Lower lobe of right lung (tissue), 2 donors: Measurements from ENCODE around the gene CDON. TPM values are rescaled to one million over a fixed set of nuclear protein-coding genes. Genes with fewer than 3 reads are reported as not detected.

Experiments used
- ATAC-seq, 2 donors: fragments of 200-7000 bp; cut with Tn5 transposase; one replicate each; pipeline ENCODE4 v1.9.1; 2020 to 2022; ENCODE audit warnings: mild to moderate bottlenecking in 2 of 2, moderate library complexity in 2 of 2
- DNase-seq: peaks from one replicate; pipeline ENCODE4 v3.0.0-alpha.2; 2020
- H3K27ac ChIP-seq: fragments of 200-600 bp; one replicate; pipeline ENCODE4 v1.8.0; 2022
- H3K27me3 ChIP-seq: fragments of 200-600 bp; one replicate; pipeline ENCODE4 v1.8.0; 2022; ENCODE audit warnings: low read depth
- H3K36me3 ChIP-seq: fragments of 200-600 bp; one replicate; pipeline ENCODE4 v1.8.0; 2022; ENCODE audit warnings: mild to moderate bottlenecking
- H3K4me1 ChIP-seq: fragments of 200-600 bp; one replicate; pipeline ENCODE4 v1.8.0; 2022
- H3K4me3 ChIP-seq: fragments of 200-600 bp; one replicate; pipeline ENCODE4 v1.8.0; 2022; ENCODE audit warnings: mild to moderate bottlenecking
- H3K9me3 ChIP-seq: fragments of 200-600 bp; one replicate; pipeline ENCODE4 v1.8.0; 2022
- CTCF ChIP-seq: fragments of 200-600 bp; IDR thresholded peaks from one replicate; pipeline ENCODE4 v1.8.0; 2022; ENCODE audit warnings: antibody characterized with exemption, mild to moderate bottlenecking
- intact Hi-C: fragments of 100-400 bp; cut with DNase I; formaldehyde crosslinking; loops from one replicate; pipeline ENCODE4 v1.11.0; 2022
- total RNA-seq: library from RNA; stranded (reverse); fragmentation: NEBNext Ultra II Directional; extraction: Animal tissue kit (Norgen Biotek cat#: 25700); gene quantifications from one replicate; pipeline ENCODE4 v1.2.1, GENCODE V29; 2021
- donor health status: DM: no; HTN: yes; CAD: no; lungs with severe emphysema.

The CDON gene
- total RNA-seq, 1 donor from 2014 or later: 18.5 TPM

DNA sequence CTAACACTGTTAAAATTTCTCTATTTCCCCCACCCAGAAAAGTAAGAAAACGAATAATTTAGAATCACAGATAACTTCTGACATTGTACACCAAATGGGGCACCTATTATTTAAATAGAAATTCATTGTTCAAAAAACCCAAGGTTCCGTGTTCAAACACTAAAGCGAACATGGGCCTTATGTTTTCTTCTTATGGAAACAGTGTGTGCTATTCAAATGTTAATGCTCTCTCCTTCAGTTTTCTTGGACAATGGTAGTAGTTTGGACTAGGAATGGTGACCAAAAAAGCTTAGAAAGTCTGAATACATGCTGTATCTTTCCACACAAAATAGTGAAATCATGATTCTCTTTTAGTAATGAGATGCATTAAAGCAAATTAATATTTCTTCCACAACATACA lies 83.2 kb downstream of the CDON start:
- intact Hi-C loops: no loop called here
- DNase-seq (no peak), ATAC-seq (no peak)
- Histone ChIP-seq H3K36me3 (no peaks in the 10 kb centered on the region), H3K4me1 (no peaks in the 10 kb centered on the region), H3K27me3 (no peaks in the 10 kb centered on the region), H3K4me3 (no peak overlapping the region), H3K9me3 (no peaks in the 10 kb centered on the region), H3K27ac (no peak overlapping the region)
- TF ChIP-seq CTCF: no peak

DNA sequence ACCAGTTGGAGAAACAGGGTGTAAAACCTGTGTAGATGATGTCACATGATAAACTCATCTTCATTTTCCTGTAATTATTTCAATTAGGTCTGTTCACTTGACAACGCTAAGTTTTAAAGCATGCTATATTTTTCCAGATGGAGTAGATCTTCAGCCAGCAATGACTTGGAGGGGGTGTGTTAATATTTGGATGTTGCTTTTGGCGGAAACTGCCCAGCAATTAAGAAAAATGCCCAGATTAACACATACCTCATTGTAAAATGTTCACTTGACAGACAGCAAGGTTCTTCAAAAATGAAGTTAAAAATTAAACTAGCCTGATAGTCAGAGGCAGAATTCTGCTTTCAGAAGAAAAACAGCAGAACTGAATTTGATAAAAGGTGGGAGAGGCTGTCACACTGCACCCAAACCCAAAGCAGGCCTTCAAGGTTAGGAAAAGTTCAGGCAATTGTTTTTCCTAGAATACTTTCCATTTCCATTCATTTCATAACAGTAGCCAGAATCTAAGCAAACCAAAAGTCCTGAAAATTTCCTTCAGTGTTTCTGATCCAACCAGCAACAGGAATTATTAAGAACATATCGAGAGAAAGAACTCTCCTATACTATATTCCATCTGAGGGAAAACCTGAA lies 83.8 kb downstream of the CDON start:
- intact Hi-C loops: no loop called here
- H3K9me3 ChIP-seq: no peaks in the 10 kb centered on the region
- no peaks in the 10 kb centered on the region for H3K36me3 ChIP-seq
- H3K27ac ChIP-seq: no peak overlapping the region
- no peak overlapping the region for H3K4me3 ChIP-seq
- ATAC-seq (no peak), DNase-seq (no peak)
- H3K4me1 ChIP-seq: no peaks in the 10 kb centered on the region
- H3K27me3 ChIP-seq: no peaks in the 10 kb centered on the region
- no peak for TF ChIP-seq CTCF

GRCh38 chr11:125978181-125978716 lies 84.4 kb downstream of the CDON start:
- H3K27ac ChIP-seq: no peak overlapping the region
- H3K27me3 ChIP-seq: no peaks in the 10 kb centered on the region
- no peak overlapping the region for H3K4me3 ChIP-seq
- no peaks in the 10 kb centered on the region for H3K9me3 ChIP-seq
- H3K36me3 ChIP-seq: no peaks in the 10 kb centered on the region
- DNase-seq (no peak), ATAC-seq (no peak)
- TF ChIP-seq CTCF: no peak
- H3K4me1 ChIP-seq: no peaks in the 10 kb centered on the region
- intact Hi-C loops: no loop called here

DNA sequence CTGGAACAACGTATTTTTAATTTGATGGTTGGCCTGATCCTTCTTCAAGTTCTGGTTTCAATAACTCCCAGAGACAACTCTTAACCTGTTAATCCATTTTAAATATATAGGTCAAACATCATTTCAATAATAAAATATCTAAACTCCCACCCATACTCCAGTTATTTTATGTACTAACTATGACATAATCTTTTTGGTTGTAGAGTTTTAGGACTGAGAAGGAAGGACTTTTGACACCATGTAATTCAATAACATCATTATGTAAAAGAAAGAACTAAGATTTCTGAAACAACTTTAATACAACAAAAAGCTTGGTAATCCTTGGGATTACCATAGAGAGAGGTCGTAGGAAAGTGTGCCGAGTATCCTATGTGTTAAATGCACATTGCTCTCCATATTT lies 85.3 kb downstream of the CDON start:
- DNase-seq: no peak
- Histone ChIP-seq H3K9me3 (no peaks in the 10 kb centered on the region), H3K27me3 (no peaks in the 10 kb centered on the region), H3K4me3 (no peak overlapping the region), H3K27ac (no peak overlapping the region), H3K36me3 (no peaks in the 10 kb centered on the region), H3K4me1 (no peaks in the 10 kb centered on the region)
- TF ChIP-seq CTCF: no peak
- no peak for ATAC-seq
- intact Hi-C loops: no loop called here

DNA sequence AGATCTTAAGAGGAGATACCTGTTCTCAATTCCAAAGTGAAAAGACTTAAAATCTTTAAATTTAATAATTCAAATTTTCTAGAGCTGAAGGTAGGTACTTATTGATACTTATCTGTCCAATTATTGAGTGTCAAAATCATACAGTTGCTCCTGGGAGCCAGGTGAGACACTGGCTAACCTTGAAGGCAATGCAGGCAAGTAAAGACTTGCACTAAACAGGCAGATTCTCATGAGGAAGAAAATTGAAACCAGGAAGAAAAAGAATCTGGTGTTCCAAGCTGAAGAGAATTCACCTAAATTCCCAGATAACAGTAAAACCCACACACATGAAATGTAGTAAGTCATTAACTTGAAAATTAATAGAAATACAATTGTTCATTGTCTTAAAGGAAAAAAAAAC lies 86.5 kb downstream of the CDON start:
- no peak for ATAC-seq
- TF ChIP-seq CTCF: no peak
- no peak for DNase-seq
- no peaks in the 10 kb centered on the region for H3K4me1 ChIP-seq
- no peaks in the 10 kb centered on the region for H3K9me3 ChIP-seq
- intact Hi-C loops: no loop called here
- no peak overlapping the region for H3K4me3 ChIP-seq
- H3K27me3 ChIP-seq: no peaks in the 10 kb centered on the region
- no peaks in the 10 kb centered on the region for H3K36me3 ChIP-seq
- H3K27ac ChIP-seq: no peak overlapping the region
